IMR-90 (cell line): ENCODE measurements around the gene FAM186B. TPM values are rescaled to one million over a fixed set of nuclear protein-coding genes. Genes with fewer than 3 reads are reported as not detected.

Source experiments
- ATAC-seq: fragments of 200-7000 bp; cut with Tn5 transposase; 2 replicates; pipeline ENCODE4 v1.9.1; 2020; ENCODE audit warnings: low read depth, mild to moderate bottlenecking, moderate library complexity
- BruUV-seq: library from RNA; stranded (reverse); fragments of 400-500 nt; replicated peaks from 2 replicates; lab custom pipeline; 2021; lab: Mats Ljungman, UMichigan
- CTCF ChIA-PET: fragments of 300-600 bp; formaldehyde crosslinking; extraction: SDS; loops from one replicate; lab custom pipeline; 2021; ENCODE audit warnings: antibody characterized with exemption; lab: Yijun Ruan, JAX
- POLR2A ChIA-PET: fragments of 300-600 bp; sonication (Branson Sonifier 250); formaldehyde crosslinking; loops from one replicate; lab custom pipeline; 2022; ENCODE audit warnings: antibody characterized with exemption; ENCODE audit not compliant: unreplicated experiment; lab: Charles Lee
- DNase-seq: peaks from one replicate; pipeline ENCODE4 v3.0.0; 2013
- H2AFZ ChIP-seq: replicated peaks from 2 replicates; pipeline ENCODE3; 2013; ENCODE audit warnings: low read length, mild to moderate bottlenecking; ENCODE audit not compliant: poor library complexity
- H2AK5ac ChIP-seq: 2 replicates; pipeline ENCODE4 v1.6.1; 2013; ENCODE audit warnings: low read depth, low read length, inconsistent platforms
- H2AK9ac ChIP-seq: replicated peaks from 2 replicates; pipeline ENCODE3; 2013; ENCODE audit warnings: mild to moderate bottlenecking, low read depth, low read length, moderate library complexity; ENCODE audit not compliant: poor library complexity
- H2BK120ac ChIP-seq: 2 replicates; pipeline ENCODE4 v1.6.1; 2013; ENCODE audit warnings: low read depth, low read length, inconsistent platforms
- H2BK15ac ChIP-seq: 3 replicates; pipeline ENCODE4 v1.6.1; 2013; ENCODE audit warnings: low read depth, low read length, inconsistent platforms
- H2BK20ac ChIP-seq: 2 replicates; pipeline ENCODE4 v1.6.1; 2013; ENCODE audit warnings: low read depth, mild to moderate bottlenecking, inconsistent platforms, low read length, moderate library complexity
- H2BK5ac ChIP-seq: 2 replicates; pipeline ENCODE4 v1.6.1; 2013; ENCODE audit warnings: mild to moderate bottlenecking, low read depth, low read length, inconsistent platforms; ENCODE audit not compliant: poor library complexity, severe bottlenecking
- H3K14ac ChIP-seq: replicated peaks from 2 replicates; pipeline ENCODE4 v1.6.1; 2013; ENCODE audit warnings: low read depth, low read length, inconsistent platforms
- H3K18ac ChIP-seq: 2 replicates; pipeline ENCODE4 v1.6.1; 2013; ENCODE audit warnings: low read depth, low read length, control low read depth
- H3K23ac ChIP-seq: 2 replicates; pipeline ENCODE4 v1.6.1; 2013; ENCODE audit warnings: low read depth, low read length, inconsistent platforms
- H3K27ac ChIP-seq: 2 replicates; pipeline ENCODE4 v1.5.1; 2013; ENCODE audit warnings: mild to moderate bottlenecking, control low read depth, low read length; ENCODE audit not compliant: insufficient read depth
- H3K27me3 ChIP-seq: 2 replicates; pipeline ENCODE4 v1.6.1; 2013; ENCODE audit warnings: low read length; ENCODE audit not compliant: control insufficient read depth, insufficient read depth
- H3K36me3 ChIP-seq: 2 replicates; pipeline ENCODE4 v1.6.1; 2013; ENCODE audit warnings: low read length, mixed read lengths; ENCODE audit not compliant: control insufficient read depth, insufficient read depth
- H3K4ac ChIP-seq: 2 replicates; pipeline ENCODE4 v1.6.1; 2013; ENCODE audit warnings: low read depth, low read length, inconsistent platforms
- H3K4me1 ChIP-seq: 2 replicates; pipeline ENCODE4 v1.6.1; 2013; ENCODE audit warnings: low read length, mixed read lengths; ENCODE audit not compliant: control insufficient read depth, insufficient read depth
- H3K4me2 ChIP-seq: 2 replicates; pipeline ENCODE4 v1.6.1; 2013; ENCODE audit warnings: low read depth, mild to moderate bottlenecking, control low read depth, low read length, moderate library complexity
- H3K4me3 ChIP-seq: 2 replicates; pipeline ENCODE4 v1.5.1; 2013; ENCODE audit warnings: low read depth, mild to moderate bottlenecking, control low read depth, low read length, moderate library complexity; ENCODE audit not compliant: insufficient read depth
- H3K56ac ChIP-seq: 2 replicates; pipeline ENCODE4 v1.6.1; 2013; ENCODE audit warnings: low read length, inconsistent platforms; ENCODE audit not compliant: insufficient read depth; ENCODE audit errors: extremely low read depth
- H3K79me1 ChIP-seq, 2 experiments: 2 replicates each; pipeline ENCODE4 v1.6.1; 2013; ENCODE audit warnings: low read length in 2 of 2, inconsistent platforms in 1 of 2, low read depth in 1 of 2
- H3K9ac ChIP-seq: 2 replicates; pipeline ENCODE4 v1.6.1; 2013; ENCODE audit warnings: low read depth, low read length, control low read depth
- H3K9me1 ChIP-seq: 2 replicates; pipeline ENCODE4 v1.6.1; 2013; ENCODE audit warnings: low read length, inconsistent platforms; ENCODE audit not compliant: insufficient read depth
- H3K9me3 ChIP-seq: 2 replicates; pipeline ENCODE4 v1.6.1; 2013; ENCODE audit warnings: low read length; ENCODE audit not compliant: control insufficient read depth, insufficient read depth
- H4K20me1 ChIP-seq: 2 replicates; pipeline ENCODE4 v1.6.1; 2013; ENCODE audit warnings: low read length, inconsistent platforms; ENCODE audit not compliant: insufficient read depth
- H4K5ac ChIP-seq: 2 replicates; pipeline ENCODE4 v1.6.1; 2013; ENCODE audit warnings: mild to moderate bottlenecking, low read depth, low read length, control low read depth
- H4K8ac ChIP-seq, 2 experiments: 2 replicates each; pipeline ENCODE4 v1.6.1; 2013; ENCODE audit warnings: low read depth in 2 of 2, low read length in 2 of 2, control low read depth in 1 of 2, inconsistent platforms in 1 of 2
- H4K91ac ChIP-seq: 2 replicates; pipeline ENCODE4 v1.6.1; 2013; ENCODE audit warnings: low read depth, low read length, inconsistent platforms; ENCODE audit not compliant: insufficient read depth
- BHLHE40 ChIP-seq: fragments of 150-350 bp; IDR thresholded peaks from 2 replicates; pipeline ENCODE4 v1.6.1; 2016; ENCODE audit warnings: mild to moderate bottlenecking, low read depth, low read length
- CEBPB ChIP-seq: IDR thresholded peaks from 2 replicates; pipeline ENCODE4 v1.6.1; 2012; ENCODE audit warnings: low read depth, low read length, improper control_type of control experiment
- CHD1 ChIP-seq: IDR thresholded peaks from 2 replicates; pipeline ENCODE4 v1.6.1; 2012; ENCODE audit warnings: low read depth, low read length, improper control_type of control experiment
- ELK1 ChIP-seq: fragments of 150-350 bp; IDR thresholded peaks from 2 replicates; pipeline ENCODE4 v1.6.1; 2016; ENCODE audit warnings: low read depth, mild to moderate bottlenecking, low read length, moderate library complexity, borderline replicate concordance
- FOS ChIP-seq: fragments of 150-350 bp; IDR thresholded peaks from 2 replicates; pipeline ENCODE4 v1.6.1; 2016; ENCODE audit warnings: low read depth, low read length
- MAFK ChIP-seq: IDR thresholded peaks from 2 replicates; pipeline ENCODE4 v1.6.1; 2012; ENCODE audit warnings: low read depth, low read length, improper control_type of control experiment
- MAZ ChIP-seq: IDR thresholded peaks from 2 replicates; pipeline ENCODE4 v1.6.1; 2012; ENCODE audit warnings: low read depth, mild to moderate bottlenecking, low read length, improper control_type of control experiment, moderate library complexity, borderline replicate concordance
- MXI1 ChIP-seq: IDR thresholded peaks from 2 replicates; pipeline ENCODE4 v1.6.1; 2012; ENCODE audit warnings: low read depth, mild to moderate bottlenecking, low read length, moderate library complexity, borderline replicate concordance
- NFE2L2 ChIP-seq: fragments of 150-350 bp; IDR thresholded peaks from 2 replicates; pipeline ENCODE4 v1.6.1; 2016; ENCODE audit warnings: low read depth, mild to moderate bottlenecking, low read length
- POLR2A ChIP-seq: IDR thresholded peaks from 2 replicates; pipeline ENCODE4 v1.6.1; 2012; ENCODE audit warnings: mild to moderate bottlenecking, low read depth, low read length
- RAD21 ChIP-seq: IDR thresholded peaks from 2 replicates; pipeline ENCODE4 v1.6.1; 2012; ENCODE audit warnings: low read length, improper control_type of control experiment
- RCOR1 ChIP-seq: IDR thresholded peaks from 2 replicates; pipeline ENCODE4 v1.6.1; 2012; ENCODE audit warnings: mild to moderate bottlenecking, low read length, improper control_type of control experiment; ENCODE audit not compliant: insufficient replicate concordance
- RFX5 ChIP-seq: IDR thresholded peaks from 2 replicates; pipeline ENCODE4 v1.8.0; 2012; ENCODE audit warnings: low read depth, mild to moderate bottlenecking, low read length, moderate library complexity
- SMC3 ChIP-seq: fragments of 150-350 bp; IDR thresholded peaks from 2 replicates; pipeline ENCODE4 v1.6.1; 2016; ENCODE audit warnings: low read depth, mild to moderate bottlenecking, antibody characterized with exemption, low read length, moderate library complexity
- WGBS, 2 experiments: methylation state at CpG; one replicate each; pipeline versions ENCODE4 v1.1.5 to v1.1.7; 2013; ENCODE audit warnings: missing lambda C conversion rate in 2 of 2; ENCODE audit not compliant: insufficient read length in 1 of 2; ENCODE audit errors: extremely low coverage in 2 of 2; 5-methylcytosine and 5-hydroxymethylcytosine counted together
- dilution Hi-C: fragments of 300-500 bp; cut with HindIII; formaldehyde crosslinking; loops from one replicate; pipeline ENCODE4 v1.14.3; 2018; ENCODE audit warnings: low sequenced_read_pairs; ENCODE audit not compliant: unreplicated experiment
- in situ Hi-C: fragments of 300-500 bp; cut with MboI; formaldehyde crosslinking; loops from 3 replicates; pipeline ENCODE4 v1.14.3; 2019; ENCODE audit warnings: low sequenced_read_pairs, inconsistent platforms, mixed read lengths
- intact Hi-C: fragments of 100-400 bp; cut with micrococcal nuclease; formaldehyde crosslinking; loops from 2 replicates; pipeline ENCODE4 v1.10.0; 2022
- polyA plus RNA-seq, 3 experiments: library from polyadenylated mRNA; depleted of rRNA; stranded (reverse); fragments of >200 nt; gene quantifications; 2 replicates each; pipeline ENCODE4 v1.2.3, GENCODE V29; 2012; ENCODE audit warnings: low replicate concordance in 1 of 3
- total RNA-seq: library from RNA; depleted of rRNA; stranded (reverse); fragments of >200 nt; gene quantifications from 2 replicates; pipeline ENCODE4 v1.2.3, GENCODE V29; 2012
- TF ChIP-seq, protein P1 (sequence below): conservative IDR thresholded peaks from 2 replicates; pipeline ENCODE4 v1.5.1; 2012; ENCODE audit warnings: mild to moderate bottlenecking, low read depth, low read length, improper control_type of control experiment
- TF ChIP-seq, protein P2 (sequence below): fragments of 150-350 bp; IDR thresholded peaks from 2 replicates; pipeline ENCODE4 v1.6.1; 2017; ENCODE audit warnings: mild to moderate bottlenecking, antibody characterized with exemption, low read length, low read depth

Gene FAM186B
- total and polyA plus RNA-seq, 2 of the 4 experiments (the other 2 are of a cell fraction), result 0.10 to 0.18 TPM

DNA sequence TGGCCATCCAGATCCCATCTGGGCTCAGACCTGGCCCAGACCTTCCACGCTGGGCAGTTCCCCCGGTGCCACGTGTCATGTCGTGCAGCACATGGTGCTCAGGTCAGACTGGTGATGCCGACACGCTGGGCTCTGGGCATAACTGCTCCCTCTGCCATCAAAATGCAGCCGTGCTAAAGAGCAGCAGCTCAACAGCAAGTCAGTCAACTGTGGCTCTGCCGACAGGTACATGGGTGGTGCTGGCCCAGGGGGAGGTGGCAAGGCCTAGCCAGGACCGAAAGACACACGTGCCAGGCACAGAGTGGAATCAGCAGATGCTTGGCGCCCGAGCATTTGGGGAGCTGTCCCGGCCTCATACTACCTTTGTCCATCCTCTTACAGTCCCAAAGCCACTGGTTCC is 39.1 kb downstream of the FAM186B start:
- Histone ChIP-seq H2BK20ac (no peak overlapping the region), H3K18ac (no peak overlapping the region), H3K36me3 (peaks cover 24% of the 10 kb centered on the region), H3K4me2 (no peak overlapping the region), H3K9ac (no peak overlapping the region), H3K9me3 (no peaks in the 10 kb centered on the region), H4K20me1 (peaks cover 5% of the 10 kb centered on the region; the same call in 1 of the 2 replicates), H3K27ac (no peak overlapping the region), H3K27me3 (no peaks in the 10 kb centered on the region), H2AK9ac (no peak overlapping the region), H4K91ac (no peak overlapping the region), H2AFZ (no peak overlapping the region), H3K56ac (no peak overlapping the region), H4K8ac (no peak overlapping the region; a peak in 1 of 4 replicates), H3K14ac (no peak overlapping the region), H3K23ac (no peak overlapping the region), H2BK5ac (no peak overlapping the region), H3K79me1 (peaks cover 43 to 62% of the 10 kb centered on the region in 2 experiments), H2AK5ac (no peak overlapping the region; the same call in 1 of the 2 replicates), H3K4me1 (peaks cover 2% of the 10 kb centered on the region; the same call in 1 of the 2 replicates), H3K9me1 (0 out of 2 replicates have a peak, but pooled peaks cover 5% of the 10 kb centered on the region), H2BK15ac (no peak overlapping the region), H3K4ac (no peak overlapping the region), H4K5ac (no peak overlapping the region), H2BK120ac (no peak overlapping the region), H3K4me3 (no peak overlapping the region)
- CTCF ChIA-PET, result no interaction called here
- WGBS, 2 experiments, result 94% methylated on average over 10 of the region's 13 CpGs; no CpG with 5 or more reads in 1 of the 2 experiments
- in situ Hi-C loops, result no loop called here
- POLR2A ChIA-PET, result no interaction called here
- ATAC-seq (no peak), DNase-seq (no peak)
- dilution Hi-C loops, result no loop called here
- TF ChIP-seq CHD1, result no peak
- TF ChIP-seq NFE2L2, result no peak
- no peak for TF ChIP-seq MXI1
- TF ChIP-seq RAD21, result no peak
- TF ChIP-seq RCOR1, result no peak
- no peak for TF ChIP-seq SMC3
- TF ChIP-seq, protein P1, sequence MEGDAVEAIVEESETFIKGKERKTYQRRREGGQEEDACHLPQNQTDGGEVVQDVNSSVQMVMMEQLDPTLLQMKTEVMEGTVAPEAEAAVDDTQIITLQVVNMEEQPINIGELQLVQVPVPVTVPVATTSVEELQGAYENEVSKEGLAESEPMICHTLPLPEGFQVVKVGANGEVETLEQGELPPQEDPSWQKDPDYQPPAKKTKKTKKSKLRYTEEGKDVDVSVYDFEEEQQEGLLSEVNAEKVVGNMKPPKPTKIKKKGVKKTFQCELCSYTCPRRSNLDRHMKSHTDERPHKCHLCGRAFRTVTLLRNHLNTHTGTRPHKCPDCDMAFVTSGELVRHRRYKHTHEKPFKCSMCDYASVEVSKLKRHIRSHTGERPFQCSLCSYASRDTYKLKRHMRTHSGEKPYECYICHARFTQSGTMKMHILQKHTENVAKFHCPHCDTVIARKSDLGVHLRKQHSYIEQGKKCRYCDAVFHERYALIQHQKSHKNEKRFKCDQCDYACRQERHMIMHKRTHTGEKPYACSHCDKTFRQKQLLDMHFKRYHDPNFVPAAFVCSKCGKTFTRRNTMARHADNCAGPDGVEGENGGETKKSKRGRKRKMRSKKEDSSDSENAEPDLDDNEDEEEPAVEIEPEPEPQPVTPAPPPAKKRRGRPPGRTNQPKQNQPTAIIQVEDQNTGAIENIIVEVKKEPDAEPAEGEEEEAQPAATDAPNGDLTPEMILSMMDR, result no peak
- no peak for TF ChIP-seq FOS
- no peak for TF ChIP-seq MAFK
- TF ChIP-seq MAZ, result no peak
- no peak for TF ChIP-seq BHLHE40
- TF ChIP-seq, protein P2, sequence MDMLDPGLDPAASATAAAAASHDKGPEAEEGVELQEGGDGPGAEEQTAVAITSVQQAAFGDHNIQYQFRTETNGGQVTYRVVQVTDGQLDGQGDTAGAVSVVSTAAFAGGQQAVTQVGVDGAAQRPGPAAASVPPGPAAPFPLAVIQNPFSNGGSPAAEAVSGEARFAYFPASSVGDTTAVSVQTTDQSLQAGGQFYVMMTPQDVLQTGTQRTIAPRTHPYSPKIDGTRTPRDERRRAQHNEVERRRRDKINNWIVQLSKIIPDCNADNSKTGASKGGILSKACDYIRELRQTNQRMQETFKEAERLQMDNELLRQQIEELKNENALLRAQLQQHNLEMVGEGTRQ, result no peak
- no peak for TF ChIP-seq ELK1
- TF ChIP-seq RFX5, result no peak
- TF ChIP-seq POLR2A, result no peak
- TF ChIP-seq CEBPB, result no peak
- no TSS peak for BruUV-seq
- intact Hi-C loops, result no loop called here
